Esophagus (tissue), 2 donors: ENCODE results near the gene GPLD1. TPM values are rescaled to one million over a fixed set of nuclear protein-coding genes. Genes with fewer than 3 reads are reported as not detected.
"Not testable (repeated sequence)": the region's sequence is repeated elsewhere in the genome, so short reads cannot be mapped to it uniquely, and the experiment has no call there.

Experiments
- H3K27ac ChIP-seq, 2 donors: one replicate each; pipeline ENCODE4 v1.5.1; 2013; ENCODE audit warnings: low read depth in 2 of 2, mild to moderate bottlenecking in 2 of 2, inconsistent platforms in 1 of 2, low read length in 1 of 2, moderate library complexity in 1 of 2
- H3K27me3 ChIP-seq, 2 donors: one replicate each; pipeline ENCODE4 v1.6.1; 2013; ENCODE audit warnings: low read length in 2 of 2, control low read depth in 1 of 2, mild to moderate bottlenecking in 1 of 2; ENCODE audit not compliant: insufficient read depth in 2 of 2, control insufficient read depth in 1 of 2
- H3K36me3 ChIP-seq, 2 donors: one replicate each; pipeline ENCODE4 v1.6.1; 2013; ENCODE audit warnings: low read length in 1 of 2; ENCODE audit not compliant: control insufficient read depth in 2 of 2, insufficient read depth in 2 of 2
- H3K4me1 ChIP-seq, 2 donors: one replicate each; pipeline ENCODE4 v1.6.1; 2013; ENCODE audit warnings: low read length in 1 of 2; ENCODE audit not compliant: control insufficient read depth in 2 of 2, insufficient read depth in 2 of 2
- H3K4me3 ChIP-seq, 2 donors: one replicate each; pipeline ENCODE4 v1.5.1; 2013; ENCODE audit warnings: low read length in 2 of 2, mild to moderate bottlenecking in 2 of 2, low read depth in 1 of 2, moderate library complexity in 1 of 2
- H3K9me3 ChIP-seq, 2 donors: one replicate each; pipeline ENCODE4 v1.6.1; 2013; ENCODE audit warnings: mild to moderate bottlenecking in 2 of 2, low read depth in 1 of 2, low read length in 1 of 2, moderate library complexity in 1 of 2; ENCODE audit not compliant: control insufficient read depth in 2 of 2, insufficient read depth in 1 of 2
- WGBS, 2 donors: extraction: QIAGEN DNeasy Blood & Tissue Kit; methylation state at CpG; one replicate each; pipeline ENCODE4 v1.1.7; 2013; 5-methylcytosine and 5-hydroxymethylcytosine counted together
- polyA plus RNA-seq, 2 donors: library from polyadenylated mRNA; stranded (reverse); fragments of 200-250 nt; gene quantifications; one replicate each; pipeline ENCODE4 v1.2.3, GENCODE V29; 2013
- donor health status: healthy with polysubstance abuse.
- donor health status: Bipolar disorder and iron deficiency.

GPLD1 gene
- polyA plus RNA-seq, 2 donors = 0.16 to 0.29 TPM

DNA sequence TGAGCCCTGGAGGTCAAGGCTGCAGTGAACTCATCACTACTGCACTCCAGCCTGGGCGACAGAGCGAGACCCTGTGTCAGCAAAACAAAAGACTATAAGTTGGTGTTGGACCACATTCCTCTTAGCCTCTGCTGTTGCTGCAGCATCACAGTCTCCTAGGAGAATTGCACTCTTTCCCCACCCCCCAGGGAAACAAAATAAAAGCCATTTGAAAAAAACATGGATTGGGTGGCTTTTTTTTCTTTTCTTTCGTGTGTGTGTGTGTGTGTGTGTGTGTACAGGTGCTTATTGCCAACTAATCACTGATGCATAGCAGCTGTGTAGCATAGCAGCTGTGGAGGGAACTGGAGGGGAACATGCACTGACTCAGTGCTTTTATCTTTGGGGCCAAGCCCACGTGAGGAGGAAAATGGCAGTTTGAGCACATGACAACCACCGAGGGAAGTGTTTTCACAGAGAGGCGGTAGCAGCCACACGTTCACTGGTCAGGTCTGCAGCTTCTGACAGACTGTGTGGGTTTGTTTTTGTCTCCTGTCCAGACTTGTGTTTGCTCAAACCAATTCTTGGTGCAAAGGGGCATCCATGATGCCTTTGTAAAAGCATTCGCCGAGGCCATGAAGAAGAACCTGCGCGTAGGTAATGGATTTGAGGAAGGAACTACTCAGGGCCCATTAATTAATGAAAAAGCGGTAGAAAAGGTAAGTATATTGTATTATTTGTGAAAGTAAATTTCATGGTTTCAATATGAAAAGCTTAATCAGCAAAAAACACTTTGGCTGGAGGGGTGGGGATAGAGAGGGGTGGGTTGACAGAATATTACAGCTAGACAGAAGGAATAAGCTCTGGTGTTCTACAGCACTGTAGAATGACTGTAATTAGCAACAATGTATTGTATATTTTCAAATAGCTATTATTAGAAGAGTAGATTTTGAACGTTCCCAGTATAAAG, 33.1 kb upstream of the GPLD1 start:
- H3K4me3 ChIP-seq = no peak overlapping the region
- WGBS, 2 donors = 69 to 73% methylated on average over 13 of the region's 13 CpGs
- no peaks in the 10 kb centered on the region for H3K36me3 ChIP-seq
- H3K4me1 ChIP-seq = no peaks in the 10 kb centered on the region
- no peaks in the 10 kb centered on the region for H3K9me3 ChIP-seq
- H3K27me3 ChIP-seq = no peaks in the 10 kb centered on the region
- H3K27ac ChIP-seq = no peak overlapping the region

DNA sequence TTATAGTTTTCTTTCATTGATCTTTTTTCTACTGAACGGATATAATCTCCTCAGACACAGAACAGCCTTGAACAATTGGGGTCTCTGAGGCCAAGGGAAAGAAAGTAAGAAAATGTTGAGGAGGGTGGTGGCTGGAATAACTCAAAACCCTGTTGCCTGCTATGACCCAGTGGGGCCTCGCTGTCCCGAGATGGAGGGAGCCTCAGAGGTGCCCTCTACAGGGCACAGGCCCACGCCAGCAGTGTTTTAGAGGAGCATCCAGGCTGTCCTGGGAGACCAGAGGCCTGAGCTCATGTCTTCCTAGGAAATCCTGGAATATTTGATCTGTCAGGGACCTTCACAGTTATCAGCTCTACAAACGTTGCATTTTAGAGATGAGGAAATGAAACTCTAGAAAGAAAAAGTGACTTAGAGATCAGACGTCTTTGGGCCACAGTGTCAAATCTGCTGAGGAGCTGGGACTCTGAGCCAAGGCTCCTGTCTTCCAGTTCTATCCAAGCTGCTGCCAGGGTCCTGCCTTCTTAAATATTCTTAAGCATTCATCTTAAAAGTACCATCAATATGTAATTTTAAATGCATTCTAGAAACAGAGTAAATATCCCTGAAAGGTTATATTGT, 31.7 kb upstream of the GPLD1 start:
- no peak overlapping the region for H3K4me3 ChIP-seq
- no peaks in the 10 kb centered on the region for H3K4me1 ChIP-seq
- no peaks in the 10 kb centered on the region for H3K27me3 ChIP-seq
- H3K9me3 ChIP-seq = no peaks in the 10 kb centered on the region
- no peak overlapping the region for H3K27ac ChIP-seq
- 51 to 53% methylated on average over 6 of the region's 6 CpGs for WGBS, 2 donors
- H3K36me3 ChIP-seq = no peaks in the 10 kb centered on the region

DNA sequence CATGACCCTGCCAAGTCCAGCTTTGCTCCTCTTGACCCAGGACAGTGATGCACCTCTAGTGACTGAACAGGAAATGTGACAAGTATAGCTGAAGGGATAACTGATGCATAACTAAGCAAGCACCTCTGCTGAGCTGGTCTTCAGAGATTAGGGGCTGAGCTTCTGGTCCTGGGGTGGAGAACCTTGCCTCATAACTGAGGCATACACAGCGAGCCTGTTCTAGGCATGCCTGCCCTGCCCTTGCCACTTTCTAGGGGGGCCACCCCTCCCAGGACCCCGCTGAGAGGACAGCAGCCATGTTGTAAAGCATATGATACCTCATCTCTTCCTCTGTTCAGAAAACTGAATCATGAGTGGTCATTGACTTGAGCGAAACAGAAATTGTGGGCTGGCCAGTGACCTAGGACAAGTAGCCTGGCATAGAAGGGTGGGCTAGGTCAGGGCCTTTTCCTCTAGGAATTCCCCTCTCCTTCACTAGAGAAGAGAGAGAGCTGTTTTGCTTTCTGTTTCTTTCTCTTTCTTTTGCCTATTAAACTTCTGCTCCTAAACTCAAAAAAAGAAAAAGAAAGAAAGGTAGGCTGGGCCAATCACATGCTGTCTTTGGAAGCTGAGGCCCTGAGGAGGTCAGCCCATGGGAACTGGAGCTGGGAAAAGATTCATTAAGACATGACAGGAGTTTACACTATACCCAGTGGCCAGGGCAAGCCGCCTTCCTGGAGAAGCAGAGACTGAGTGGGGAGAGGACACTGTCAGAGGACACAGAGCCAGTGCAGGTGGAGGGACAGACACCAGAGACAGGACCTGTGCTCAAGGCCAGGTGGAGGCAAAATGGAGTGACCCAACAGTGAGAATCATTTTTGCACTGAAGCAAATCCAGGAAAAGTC, 28.5 kb upstream of the GPLD1 start:
- no peaks in the 10 kb centered on the region for H3K36me3 ChIP-seq
- H3K4me3 ChIP-seq = no peak overlapping the region
- H3K4me1 ChIP-seq = no peaks in the 10 kb centered on the region
- 77 to 80% methylated on average over 4 of the region's 4 CpGs for WGBS, 2 donors
- H3K27me3 ChIP-seq = no peaks in the 10 kb centered on the region
- H3K9me3 ChIP-seq = no peaks in the 10 kb centered on the region
- peak overlapping the region in 1 of 2 donors; percentile 15 for H3K27ac ChIP-seq

DNA sequence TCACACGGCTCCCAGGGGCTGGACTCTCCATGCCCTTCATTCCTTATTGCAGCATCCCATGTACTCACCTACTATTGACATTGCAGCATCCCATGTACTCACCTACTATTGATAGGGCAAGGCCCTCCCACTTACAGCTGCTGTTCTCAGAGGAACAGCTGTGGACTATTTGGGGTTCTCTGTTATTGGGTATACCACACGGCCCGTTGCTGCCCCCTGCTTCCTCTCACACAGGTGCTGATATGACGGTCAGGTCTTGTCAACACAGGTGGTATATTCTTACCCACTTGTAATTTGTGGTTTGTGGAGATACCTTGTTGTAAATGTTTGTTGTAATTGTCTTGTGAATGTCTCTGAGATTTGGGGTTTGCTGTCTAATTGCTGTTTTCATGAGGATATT, 24.2 kb upstream of the GPLD1 start:
- no peak overlapping the region for H3K4me3 ChIP-seq
- H3K27ac ChIP-seq = no peak overlapping the region
- no peaks in the 10 kb centered on the region for H3K4me1 ChIP-seq
- WGBS, 2 donors = 90 to 92% methylated on average over 4 of the region's 4 CpGs
- H3K9me3 ChIP-seq = no peaks in the 10 kb centered on the region
- H3K36me3 ChIP-seq = no peaks in the 10 kb centered on the region
- H3K27me3 ChIP-seq = no peaks in the 10 kb centered on the region

DNA sequence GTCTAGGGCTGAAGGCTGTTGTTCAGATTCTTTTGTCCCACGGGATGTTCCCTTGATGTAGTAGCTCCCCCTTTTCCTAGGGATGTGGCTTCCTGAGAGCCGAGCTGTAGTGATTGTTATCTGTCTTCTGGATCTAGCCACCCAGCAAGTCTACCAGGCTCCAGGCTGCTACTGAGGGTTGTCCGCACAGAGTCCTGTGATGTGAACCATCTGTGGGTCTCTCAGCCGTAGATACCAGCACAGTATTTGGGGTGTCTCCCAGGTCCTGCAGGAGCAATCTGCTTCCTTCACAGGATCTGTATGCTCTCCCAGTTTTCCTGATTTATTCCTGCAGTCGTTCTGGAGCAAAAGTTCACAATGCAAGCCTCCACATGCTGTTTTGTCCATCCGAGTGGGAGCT, 22.6 kb upstream of the GPLD1 start:
- H3K4me3 ChIP-seq, H3K36me3 ChIP-seq, H3K27me3 ChIP-seq, H3K9me3 ChIP-seq, H3K27ac ChIP-seq, H3K4me1 ChIP-seq: not testable (repeated sequence)
- WGBS, 2 donors = 75 to 80% methylated on average over 6 of the region's 6 CpGs

DNA sequence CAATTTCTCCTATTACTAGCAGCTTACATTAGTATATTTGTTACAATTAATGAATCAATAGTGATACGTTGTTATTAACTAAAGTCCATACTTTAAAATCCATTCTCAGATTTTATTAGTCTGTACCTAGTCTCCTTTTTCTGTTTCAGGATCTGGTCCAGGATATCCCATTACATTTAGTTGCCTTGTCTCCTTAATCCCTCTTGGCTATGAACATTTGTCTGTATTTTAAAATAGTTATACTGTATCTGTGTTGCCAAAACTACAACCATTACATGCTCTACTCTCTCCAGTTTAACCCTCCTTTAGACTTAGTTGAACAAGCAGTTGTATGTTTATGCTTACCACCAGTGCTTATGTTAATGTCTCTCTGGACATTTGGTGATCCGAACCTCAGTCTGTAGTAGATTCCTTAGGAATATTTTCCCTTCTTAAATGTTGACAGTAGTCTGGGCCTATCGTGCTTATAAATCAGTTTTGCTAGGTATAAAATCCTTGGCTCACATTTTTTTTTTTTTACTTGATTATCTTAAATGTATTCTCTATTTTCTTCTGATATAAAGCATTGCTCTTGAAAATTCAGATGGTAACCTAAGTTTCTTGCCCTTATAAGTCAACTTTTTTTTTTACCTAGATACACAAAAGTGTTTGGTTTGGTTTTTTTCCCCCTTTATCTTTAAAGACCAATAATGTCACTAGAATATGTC, 17.6 kb upstream of the GPLD1 start:
- WGBS, 2 donors = 93 to 98% methylated on average over 3 of the region's 3 CpGs
- H3K36me3 ChIP-seq = no peaks in the 10 kb centered on the region

DNA sequence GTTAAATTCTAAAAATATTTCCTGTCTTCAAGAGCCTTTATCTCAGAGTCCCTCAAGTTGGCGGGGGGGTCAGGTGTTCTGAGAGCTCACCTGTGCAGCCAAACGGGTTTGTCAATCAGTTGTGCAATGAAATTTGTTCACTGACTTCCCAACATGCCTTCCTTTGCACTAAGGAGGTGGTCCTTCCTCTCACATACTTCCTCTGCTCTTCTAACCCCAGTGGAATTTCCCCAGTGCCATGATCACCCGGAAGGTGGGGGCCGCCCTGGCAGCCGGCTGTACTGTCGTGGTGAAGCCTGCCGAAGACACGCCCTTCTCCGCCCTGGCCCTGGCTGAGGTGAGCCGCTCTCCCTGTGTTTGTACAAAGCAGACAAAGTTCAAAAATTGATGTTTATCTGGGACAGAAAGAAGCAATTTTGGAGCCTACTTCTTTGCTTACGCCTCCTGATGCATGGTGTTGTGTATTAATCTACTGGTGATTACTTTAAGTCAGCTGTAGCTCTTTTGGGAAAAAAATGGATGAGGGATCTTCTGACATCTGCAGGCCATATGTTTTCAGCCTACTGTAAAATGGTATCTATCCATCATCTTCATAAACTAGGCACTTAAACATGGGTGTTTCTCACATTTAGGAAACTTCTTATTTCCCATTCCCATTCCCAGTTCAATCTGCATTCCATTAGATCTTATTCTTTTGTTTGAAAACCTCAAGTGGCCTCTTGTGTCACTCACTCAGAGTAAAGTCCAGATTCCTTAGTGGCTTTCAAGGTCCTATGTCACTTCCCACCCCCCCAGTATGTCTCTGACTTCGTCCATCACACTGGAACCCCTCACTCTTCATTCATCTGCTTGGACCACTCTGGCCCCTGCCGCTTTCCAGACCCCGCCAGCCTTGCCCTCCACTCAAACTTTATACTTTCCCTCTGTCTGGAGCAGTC, 15.5 kb upstream of the GPLD1 start:
- no peaks in the 10 kb centered on the region for H3K36me3 ChIP-seq
- no peaks in the 10 kb centered on the region for H3K9me3 ChIP-seq
- 81 to 86% methylated on average over 14 of the region's 14 CpGs for WGBS, 2 donors
- no peaks in the 10 kb centered on the region for H3K27me3 ChIP-seq
- no peak overlapping the region for H3K27ac ChIP-seq
- H3K4me3 ChIP-seq = no peak overlapping the region
- H3K4me1 ChIP-seq = no peaks in the 10 kb centered on the region

More for the DNA sequence above, 17.6 kb upstream of the GPLD1 start:
- Histone ChIP-seq H3K27me3 (no peaks in the 10 kb centered on the region), H3K4me1 (no peaks in the 10 kb centered on the region), H3K4me3 (no peak overlapping the region), H3K27ac (no peak overlapping the region), H3K9me3 (no peaks in the 10 kb centered on the region)

DNA sequence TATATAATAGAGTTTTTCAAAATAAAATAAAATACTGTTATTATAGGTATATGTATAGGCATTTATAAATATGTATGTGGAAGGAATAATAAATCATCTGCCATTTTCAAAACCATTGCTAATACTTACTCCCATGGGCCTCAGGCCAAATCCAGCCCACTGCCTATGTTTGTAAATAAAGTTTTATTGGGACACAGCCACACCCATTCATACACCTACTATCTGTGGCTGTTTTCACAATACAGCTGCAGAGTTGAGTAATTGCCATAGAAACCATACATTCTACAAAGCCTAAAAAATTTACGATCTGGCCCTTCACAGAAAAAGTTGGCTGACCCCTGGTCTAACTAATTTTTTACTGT, 14.9 kb upstream of the GPLD1 start:
- Histone ChIP-seq H3K4me1 (no peaks in the 10 kb centered on the region), H3K4me3 (no peak overlapping the region), H3K36me3 (no peaks in the 10 kb centered on the region), H3K9me3 (no peaks in the 10 kb centered on the region), H3K27me3 (no peaks in the 10 kb centered on the region), H3K27ac (no peak overlapping the region)
- WGBS, 2 donors = 89 to 94% methylated on average over 1 of the region's 1 CpG
